ENCODE measurements around the gene PROSER2.
"Not testable (repeated sequence)": the region's sequence is repeated elsewhere in the genome, so short reads cannot be mapped to it uniquely, and the experiment has no call there.

PROSER2 gene

DNA sequence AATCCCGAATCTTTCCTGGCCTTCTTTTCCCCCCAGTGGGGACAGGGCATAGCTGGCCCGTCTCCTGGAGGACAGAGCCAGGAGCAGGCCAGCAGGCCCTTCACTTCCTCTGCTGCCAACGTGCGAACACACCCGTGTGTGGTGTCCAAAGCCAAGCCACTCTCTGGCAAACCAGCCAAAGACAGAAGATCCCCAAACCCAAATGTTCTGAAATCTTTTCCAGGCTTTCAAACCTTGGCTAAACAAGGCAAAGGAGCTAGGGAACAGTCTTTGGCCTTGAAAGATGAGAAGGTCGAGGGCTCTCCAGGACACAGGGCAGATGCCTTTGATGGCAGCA, 63.0 kb downstream of the PROSER2 start:
- DNase-seq (ENCODE audit: low spot score): no peak

DNA sequence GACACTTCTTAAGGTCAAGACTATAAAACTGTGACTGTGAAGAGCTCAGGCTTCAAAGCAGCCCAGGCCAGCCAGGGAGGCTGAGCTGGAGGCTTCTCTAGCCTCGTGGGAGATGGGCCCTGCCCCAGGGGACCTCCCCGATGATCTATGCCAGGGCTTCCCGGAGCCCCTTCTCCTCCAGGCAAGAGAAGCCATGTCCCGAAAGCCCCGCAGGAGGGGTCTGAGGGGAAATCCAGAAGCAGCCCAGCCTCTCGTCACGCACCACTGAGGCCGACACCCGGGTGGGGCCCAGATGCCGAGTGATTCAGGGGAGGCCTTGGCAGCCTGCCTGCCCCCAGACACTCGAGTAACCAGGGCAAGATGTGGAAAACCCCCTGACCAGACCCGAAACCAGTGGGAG, 63.7 kb downstream of the PROSER2 start:
- no peak for DNase-seq (ENCODE audit: low spot score)

DNA sequence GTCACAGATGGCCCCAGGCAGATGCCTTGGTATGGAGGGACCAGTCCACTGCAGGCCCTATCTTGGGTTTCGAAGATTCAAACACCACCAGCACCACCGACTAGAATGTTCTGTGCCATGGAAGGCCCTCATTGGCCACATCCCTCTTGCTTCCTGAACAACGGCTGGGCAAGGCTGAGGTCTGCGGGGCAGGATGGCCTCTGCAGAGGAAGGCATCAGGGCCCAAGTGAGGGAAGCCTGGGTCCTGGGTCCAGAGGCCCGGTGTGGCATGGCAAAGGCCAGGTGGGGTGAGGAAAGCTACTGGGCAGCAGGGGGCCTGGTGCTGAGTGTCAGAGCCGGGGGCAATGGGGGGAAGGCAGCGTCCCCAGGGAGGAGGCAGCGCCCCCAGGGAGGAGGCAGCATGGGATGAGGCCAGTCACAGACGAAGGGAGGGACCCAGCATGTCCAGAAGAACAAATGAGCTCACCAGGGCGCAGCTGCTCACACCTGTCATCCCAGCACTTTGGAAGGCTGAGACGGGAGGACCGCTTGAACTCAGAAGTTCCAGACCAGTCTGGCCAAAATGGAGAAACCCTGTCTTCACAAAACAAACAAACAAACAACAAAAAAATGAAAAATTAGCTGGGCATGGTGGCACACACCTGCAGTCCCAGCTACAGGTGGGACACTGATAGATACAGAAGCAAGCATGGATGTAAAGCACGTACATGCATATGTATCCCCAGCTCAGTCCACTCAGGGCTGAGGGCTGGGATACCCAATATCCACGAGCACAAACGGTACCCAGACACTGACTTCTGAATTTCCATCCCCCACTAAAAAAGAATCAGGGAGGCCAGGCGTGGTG, 64.4 kb downstream of the PROSER2 start:
- no peak for DNase-seq (ENCODE audit: low spot score)

DNA sequence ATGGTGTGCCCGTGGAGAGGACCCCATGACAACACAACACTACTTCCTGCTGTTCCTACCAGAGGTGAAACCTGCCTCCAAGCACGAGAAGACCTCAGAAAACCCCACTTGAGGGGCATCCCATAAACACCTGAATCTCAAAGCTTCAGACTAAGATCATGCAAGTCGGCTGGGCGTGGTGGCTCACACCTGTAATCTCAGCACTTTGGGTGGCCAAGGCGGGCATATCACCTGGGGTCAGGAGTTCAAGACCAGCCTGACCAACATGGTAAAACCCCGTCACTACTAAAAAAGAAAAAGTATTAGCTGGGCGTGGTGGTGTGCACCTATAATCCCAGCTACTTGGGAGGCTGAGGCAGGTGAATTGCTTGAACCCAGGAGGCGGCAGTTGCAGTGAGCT, 66.1 kb downstream of the PROSER2 start:
- not testable (repeated sequence) for DNase-seq (ENCODE audit: low spot score)

GRCh38 chr10:11891776-11892486, 68.8 kb downstream of the PROSER2 start:
- DNase-seq (ENCODE audit: low spot score): no peak

- DNase-seq (ENCODE audit: low spot score): no peak
Measured at GRCh38 chr10:11893749-11894278, 70.7 kb downstream of the PROSER2 start.

DNA sequence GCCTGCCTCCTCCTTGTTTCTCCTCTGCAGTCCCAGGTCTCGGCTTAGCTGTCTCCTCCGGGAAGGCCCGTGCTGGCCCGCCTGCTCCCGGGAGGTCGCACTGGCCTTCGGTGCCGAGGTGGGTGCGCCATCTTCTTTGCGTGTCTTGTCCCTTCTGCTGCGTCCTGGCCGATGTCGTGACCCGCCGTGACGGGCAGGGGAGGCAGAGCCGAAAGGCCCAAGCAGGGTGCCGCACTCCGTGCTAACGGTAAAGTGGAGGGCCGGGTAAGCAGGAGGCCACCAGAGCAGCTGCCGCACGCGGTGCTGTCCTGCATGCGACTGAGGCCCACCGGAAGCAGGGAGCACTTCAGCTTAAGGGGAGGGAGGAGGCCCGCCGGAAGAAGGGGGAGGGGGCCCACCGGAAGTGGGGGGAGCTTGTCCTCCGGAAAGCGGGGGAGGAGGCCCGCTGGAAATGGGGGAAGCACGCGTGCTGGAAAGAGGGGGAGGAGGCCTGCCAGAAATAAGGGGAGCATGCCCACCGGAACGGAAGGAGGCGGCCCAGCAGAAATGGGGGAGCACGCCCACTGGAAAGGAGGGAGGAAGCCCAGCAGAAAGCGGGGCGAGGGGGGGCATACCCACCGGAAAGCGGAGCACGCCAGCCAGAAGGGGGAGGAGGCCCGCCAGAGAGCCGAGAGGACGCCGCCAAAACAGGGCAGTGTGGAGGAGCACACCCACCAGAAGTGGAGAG, 71.4 kb downstream of the PROSER2 start:
- DNase-seq (ENCODE audit: low spot score): no peak

DNA sequence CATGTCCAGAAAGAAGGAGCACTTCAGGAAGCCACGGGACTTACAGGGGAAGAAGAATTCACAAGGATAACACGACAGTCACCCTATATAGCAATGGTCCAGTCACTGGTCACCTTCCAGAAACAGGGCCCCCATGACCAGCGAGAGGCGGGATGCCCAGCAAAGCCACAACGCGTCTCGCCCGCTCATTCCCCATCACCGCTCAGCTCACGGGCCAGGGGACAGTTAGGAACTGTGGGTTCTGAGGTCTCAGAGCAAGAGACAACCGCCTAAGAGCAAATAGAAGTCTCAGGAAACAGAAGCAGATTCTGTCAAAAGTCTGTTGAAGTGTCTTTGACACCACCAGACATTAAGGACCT, 71.9 kb downstream of the PROSER2 start:
- no peak for DNase-seq (ENCODE audit: low spot score)

DNA sequence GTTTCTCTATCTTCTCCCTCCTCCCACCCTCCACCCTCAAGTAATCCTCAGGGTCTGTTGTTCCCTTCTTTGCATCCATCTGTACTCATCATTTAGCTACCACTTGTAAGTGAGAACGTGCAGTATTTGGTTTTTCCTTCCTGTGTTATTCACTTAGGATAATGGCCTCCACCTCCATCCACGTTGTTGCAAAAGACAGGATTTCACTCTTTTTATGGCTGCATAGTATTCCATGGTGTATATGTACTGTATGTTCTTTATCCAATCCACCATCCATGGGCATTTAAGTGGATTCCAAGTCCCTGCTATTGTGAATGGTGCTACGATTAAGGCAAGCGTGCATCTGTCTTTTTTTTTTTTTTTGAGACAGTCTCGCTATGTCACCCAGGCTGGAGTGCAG, 72.4 kb downstream of the PROSER2 start:
- no peak for DNase-seq (ENCODE audit: low spot score)

GRCh38 chr10:11896549-11897200, 73.5 kb downstream of the PROSER2 start:
- DNase-seq (ENCODE audit: low spot score): no peak

- DNase-seq (ENCODE audit: low spot score): no peak
Measured at GRCh38 chr10:11898033-11898371, 74.8 kb downstream of the PROSER2 start.

DNA sequence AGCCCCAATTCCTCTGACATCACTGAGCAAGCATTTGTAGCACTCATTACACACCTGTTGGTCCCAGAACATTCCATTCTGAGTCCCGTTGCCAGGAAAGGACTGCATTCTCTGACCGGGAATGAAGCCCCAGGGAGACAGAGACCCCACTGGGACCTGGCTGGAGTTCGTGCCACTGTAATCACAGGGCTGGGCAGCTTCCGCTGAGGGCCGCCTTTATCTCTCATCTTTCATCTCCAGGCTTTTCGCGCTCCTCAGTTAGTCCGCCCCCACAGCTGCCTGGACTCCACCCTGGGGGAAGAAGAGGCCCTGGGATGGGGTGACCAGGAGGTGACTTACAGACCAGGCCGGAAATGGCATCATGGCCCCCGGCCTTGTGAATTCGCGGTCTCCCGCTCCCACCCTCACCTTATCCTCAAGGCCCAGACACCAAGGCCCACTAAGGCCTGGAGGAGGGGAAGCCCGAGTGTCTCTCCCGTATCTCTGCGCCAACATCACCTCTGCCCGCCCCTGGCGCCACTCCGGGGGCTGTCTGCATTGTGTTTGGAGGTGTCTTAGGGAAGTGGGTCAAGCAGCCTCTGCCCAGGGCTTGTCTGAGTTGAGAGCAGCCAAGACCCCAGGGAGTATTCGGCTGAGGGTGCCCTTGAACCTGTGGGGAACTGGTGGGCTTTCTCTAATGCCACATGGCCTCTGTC, 75.4 kb downstream of the PROSER2 start:
- no peak for DNase-seq (ENCODE audit: low spot score)

DNA sequence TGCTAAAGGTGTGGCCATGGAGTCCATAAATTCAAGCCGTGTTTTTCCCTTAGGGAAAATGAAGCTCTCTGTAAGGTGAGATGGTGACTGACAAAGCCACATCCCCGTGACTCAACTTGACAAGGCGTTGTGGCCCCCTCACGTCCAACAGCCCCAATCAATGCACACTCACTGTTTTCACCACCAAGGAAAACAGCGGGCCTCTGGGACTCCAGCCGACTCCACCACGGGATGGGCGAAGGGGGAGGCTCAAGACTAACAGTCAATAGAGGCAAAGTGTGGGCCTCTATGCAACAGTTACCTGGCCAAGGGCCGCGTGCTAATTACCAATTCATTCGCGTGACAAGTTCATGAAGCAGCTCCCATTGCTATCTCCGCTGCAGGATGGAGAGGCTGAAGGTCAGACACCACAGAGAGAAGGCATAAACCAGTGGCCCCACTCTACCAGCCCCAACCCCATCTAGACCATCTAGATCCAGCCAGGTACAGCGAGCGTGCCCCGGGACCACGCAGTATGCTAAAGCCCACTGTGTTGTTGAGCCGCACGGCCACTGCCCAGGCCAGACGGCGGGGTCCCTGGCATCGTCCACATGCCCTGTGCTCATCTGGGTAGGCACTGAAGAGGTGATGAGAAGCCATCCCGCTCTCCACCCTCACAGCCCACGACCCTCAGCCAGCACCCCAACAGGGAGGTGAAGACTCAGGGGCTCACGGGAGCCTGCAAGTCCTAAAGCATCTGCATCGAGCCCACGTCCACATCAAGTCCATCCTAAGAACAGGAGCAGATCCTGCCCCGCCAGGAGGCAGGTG, 76.1 kb downstream of the PROSER2 start:
- no peak for DNase-seq (ENCODE audit: low spot score)

DNA sequence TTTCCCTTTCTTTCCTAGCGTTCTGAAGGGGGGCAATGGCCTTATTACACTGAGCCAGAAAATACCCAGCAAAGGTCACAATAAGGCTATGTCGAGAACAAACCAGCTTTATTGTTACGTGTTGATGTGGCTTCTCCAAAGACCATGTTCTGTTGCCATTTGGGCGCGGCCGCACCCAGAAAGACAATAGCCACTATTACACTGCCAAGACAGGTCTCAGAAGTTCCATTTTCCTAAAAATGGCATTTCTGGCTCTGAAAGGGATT, 77.8 kb downstream of the PROSER2 start:
- no peak for DNase-seq (ENCODE audit: low spot score)

GRCh38 chr10:11901454-11901832, 78.3 kb downstream of the PROSER2 start:
- no peak for DNase-seq (ENCODE audit: low spot score)

DNA sequence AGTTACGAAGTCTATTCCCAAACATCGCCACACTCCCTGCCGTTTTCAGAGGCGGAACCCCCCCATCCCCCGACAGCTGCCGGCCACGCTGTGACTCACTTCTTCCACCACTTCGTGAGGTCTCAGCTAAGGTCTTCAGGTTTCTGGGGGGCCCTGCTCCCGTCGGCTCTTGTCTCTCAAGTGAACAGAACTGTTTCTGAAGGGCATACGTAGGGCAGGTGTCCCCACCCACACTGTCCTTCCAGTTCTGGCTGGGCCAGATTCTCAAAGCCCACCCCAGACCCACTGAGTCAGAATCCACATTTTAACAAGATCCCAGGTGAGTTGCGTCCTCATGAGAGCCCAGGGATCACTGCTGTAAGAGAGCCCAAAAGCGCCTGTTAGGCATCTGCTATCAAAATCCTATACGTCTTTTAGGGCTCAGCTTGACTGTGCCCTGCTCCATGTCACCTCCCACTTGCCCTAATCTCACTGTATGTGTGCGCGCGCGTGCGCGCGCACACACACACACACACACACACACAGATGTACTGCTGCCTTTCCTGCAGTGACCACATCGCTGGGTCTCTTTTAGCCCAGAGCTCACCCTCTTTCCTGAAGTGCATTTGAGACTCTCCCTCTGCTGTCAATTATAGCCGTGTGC, 78.8 kb downstream of the PROSER2 start:
- DNase-seq (ENCODE audit: low spot score): no peak

- DNase-seq (ENCODE audit: low spot score): no peak
Measured at GRCh38 chr10:11902646-11903045, 79.5 kb downstream of the PROSER2 start.

DNA sequence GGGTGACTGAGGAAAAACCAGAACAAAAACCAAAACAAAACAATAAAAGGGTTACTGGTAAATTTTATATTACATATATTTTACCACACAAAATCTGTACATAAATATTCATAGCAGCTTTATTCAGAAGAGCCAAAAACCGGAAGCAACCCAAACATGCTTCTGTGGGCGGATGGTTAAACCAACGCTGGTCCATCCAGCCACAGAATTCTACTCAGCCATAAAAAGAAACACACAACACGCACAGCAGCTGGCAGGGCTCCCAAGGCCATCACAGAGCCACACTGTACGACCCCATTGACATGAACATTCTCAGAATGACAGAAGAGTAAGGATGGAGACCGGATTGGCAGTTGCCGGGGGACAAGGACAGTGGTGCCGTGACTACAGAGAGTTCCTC, 83.6 kb downstream of the PROSER2 start:
- no peak for DNase-seq (ENCODE audit: low spot score)

DNA sequence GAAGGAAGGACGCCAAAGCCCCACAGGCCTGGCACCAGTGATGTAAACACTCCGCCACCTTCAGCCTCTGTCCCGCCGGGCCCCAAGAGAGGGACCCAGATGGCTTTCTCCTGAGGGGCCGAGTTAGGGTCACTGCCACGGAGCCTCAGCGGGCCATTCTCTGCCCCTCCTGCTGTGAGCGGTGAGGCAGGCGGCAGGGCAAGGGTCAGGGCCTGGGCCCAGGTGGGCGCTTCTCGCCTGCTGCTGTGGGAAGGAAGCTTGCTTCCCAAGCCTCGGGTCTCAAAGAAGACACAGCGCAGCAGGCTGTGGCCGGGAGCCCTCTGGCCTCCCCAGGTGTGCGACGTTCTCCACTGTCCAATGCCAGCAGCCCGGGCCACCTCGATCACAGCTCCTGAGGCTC, 84.8 kb downstream of the PROSER2 start:
- no peak for DNase-seq (ENCODE audit: low spot score)

DNA sequence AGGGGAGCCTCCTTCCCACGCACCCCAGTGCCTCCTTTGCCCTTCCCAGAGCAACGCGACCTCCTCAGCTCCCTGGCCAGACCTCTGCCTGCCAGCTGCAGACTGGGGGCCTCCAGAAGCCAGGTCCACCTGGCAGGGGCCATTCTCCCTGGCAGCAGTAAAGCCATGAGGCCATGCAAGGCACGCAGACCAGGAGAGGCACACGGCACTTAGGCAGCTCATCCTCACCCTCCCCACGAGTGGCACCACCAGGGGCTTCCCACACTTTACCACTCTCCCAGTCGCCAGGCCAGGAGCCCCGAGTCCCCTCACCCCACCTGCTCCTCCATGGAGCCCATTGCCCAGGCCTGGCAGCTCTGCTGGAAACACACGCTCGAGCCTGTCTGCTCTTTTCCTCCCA, 85.4 kb downstream of the PROSER2 start:
- DNase-seq (ENCODE audit: low spot score): no peak

GRCh38 chr10:11908991-11909390, 85.8 kb downstream of the PROSER2 start:
- DNase-seq (ENCODE audit: low spot score): no peak

All from D341Med (cell line).